GM12892 (cell line): ENCODE data around the gene ANO1.

ENCODE experiments used
- DNase-seq: peaks from one replicate; pipeline ENCODE4 v3.0.0; 2011; ENCODE audit not compliant: insufficient read length
- FAIRE-seq: peaks from 2 replicates; lab custom pipeline; 2011; peaks lifted over from hg19 to GRCh38; lab: Jason Lieb, UNC
- POLR2A ChIP-seq: IDR thresholded peaks from 2 replicates; pipeline ENCODE4 v1.6.1; 2011; ENCODE audit warnings: low read depth, low read length, control low read depth
- POLR2AphosphoS5 ChIP-seq: IDR thresholded peaks from 2 replicates; pipeline ENCODE4 v1.6.1; 2011; ENCODE audit warnings: low read depth, low read length, control low read depth
- TAF1 ChIP-seq: IDR thresholded peaks from 2 replicates; pipeline ENCODE4 v1.6.1; 2011; ENCODE audit warnings: low read depth, mild to moderate bottlenecking, control low read depth, low read length, borderline replicate concordance

The ANO1 gene

GRCh38 chr11:70036971-70037882 lies 40.9 kb upstream of the ANO1 start:
- FAIRE-seq (no peak), DNase-seq (no peak)
- no peak for TF ChIP-seq POLR2AphosphoS5
- TF ChIP-seq POLR2A = no peak
- TF ChIP-seq TAF1 = no peak

- FAIRE-seq (no peak), DNase-seq (no peak)
- TF ChIP-seq TAF1 = no peak
Observed at GRCh38 chr11:70038034-70038834, 39.9 kb upstream of the ANO1 start.

- TF ChIP-seq TAF1 (no peak), POLR2AphosphoS5 (no peak), POLR2A (no peak)
- FAIRE-seq (no peak), DNase-seq (no peak)
Observed at GRCh38 chr11:70040452-70040851, 37.7 kb upstream of the ANO1 start.

GRCh38 chr11:70040869-70041501 lies 37.1 kb upstream of the ANO1 start:
- FAIRE-seq (no peak), DNase-seq (no peak)
- no peak for TF ChIP-seq POLR2A
- TF ChIP-seq TAF1 = no peak
- no peak for TF ChIP-seq POLR2AphosphoS5

GRCh38 chr11:70043482-70043881 lies 34.6 kb upstream of the ANO1 start:
- no peak for DNase-seq
- FAIRE-seq = no peak
- TF ChIP-seq POLR2AphosphoS5 (no peak), TAF1 (no peak)

- FAIRE-seq (no peak), DNase-seq (no peak)
- TF ChIP-seq POLR2AphosphoS5 = no peak
- no peak for TF ChIP-seq TAF1
- TF ChIP-seq POLR2A = no peak
Observed at GRCh38 chr11:70046089-70046488, 32.0 kb upstream of the ANO1 start.

- TF ChIP-seq TAF1 (no peak), POLR2AphosphoS5 (no peak), POLR2A (no peak)
- FAIRE-seq = no peak
Observed at GRCh38 chr11:70048279-70049024, 29.7 kb upstream of the ANO1 start.

GRCh38 chr11:70049045-70049444 lies 29.1 kb upstream of the ANO1 start:
- DNase-seq (no peak), FAIRE-seq (peak; percentile 53)
- no peak for TF ChIP-seq POLR2AphosphoS5
- TF ChIP-seq POLR2A = no peak
- TF ChIP-seq TAF1 = no peak

More at GRCh38 chr11:70048279-70049024, 29.7 kb upstream of the ANO1 start:
- DNase-seq = no peak

- TF ChIP-seq POLR2AphosphoS5 (no peak), TAF1 (no peak), POLR2A (no peak)
- FAIRE-seq = no peak
- no peak for DNase-seq
Observed at GRCh38 chr11:70050243-70050642, 27.9 kb upstream of the ANO1 start.

- FAIRE-seq = no peak
Observed at GRCh38 chr11:70054004-70054403, 24.1 kb upstream of the ANO1 start.

GRCh38 chr11:70055444-70055843 lies 22.7 kb upstream of the ANO1 start:
- no peak for FAIRE-seq
- TF ChIP-seq TAF1 = no peak
- no peak for TF ChIP-seq POLR2AphosphoS5
- TF ChIP-seq POLR2A = no peak
- no peak for DNase-seq

More at GRCh38 chr11:70054004-70054403, 24.1 kb upstream of the ANO1 start:
- no peak for DNase-seq
- TF ChIP-seq POLR2A (no peak), TAF1 (no peak), POLR2AphosphoS5 (no peak)
